SIG-M5 treated with dmso at 0.1 percent for 504 hours (cell line): Measurements from ENCODE around the gene UBE2D2.
"Not testable (repeated sequence)": the region's sequence is repeated elsewhere in the genome, so short reads cannot be mapped to it uniquely, and the experiment has no call there.

Source experiments
- DNase-seq: peaks from one replicate; lab custom pipeline; 2025; ENCODE audit not compliant: unreplicated experiment; lab: John Stamatoyannopoulos, UW

Gene UBE2D2

DNA sequence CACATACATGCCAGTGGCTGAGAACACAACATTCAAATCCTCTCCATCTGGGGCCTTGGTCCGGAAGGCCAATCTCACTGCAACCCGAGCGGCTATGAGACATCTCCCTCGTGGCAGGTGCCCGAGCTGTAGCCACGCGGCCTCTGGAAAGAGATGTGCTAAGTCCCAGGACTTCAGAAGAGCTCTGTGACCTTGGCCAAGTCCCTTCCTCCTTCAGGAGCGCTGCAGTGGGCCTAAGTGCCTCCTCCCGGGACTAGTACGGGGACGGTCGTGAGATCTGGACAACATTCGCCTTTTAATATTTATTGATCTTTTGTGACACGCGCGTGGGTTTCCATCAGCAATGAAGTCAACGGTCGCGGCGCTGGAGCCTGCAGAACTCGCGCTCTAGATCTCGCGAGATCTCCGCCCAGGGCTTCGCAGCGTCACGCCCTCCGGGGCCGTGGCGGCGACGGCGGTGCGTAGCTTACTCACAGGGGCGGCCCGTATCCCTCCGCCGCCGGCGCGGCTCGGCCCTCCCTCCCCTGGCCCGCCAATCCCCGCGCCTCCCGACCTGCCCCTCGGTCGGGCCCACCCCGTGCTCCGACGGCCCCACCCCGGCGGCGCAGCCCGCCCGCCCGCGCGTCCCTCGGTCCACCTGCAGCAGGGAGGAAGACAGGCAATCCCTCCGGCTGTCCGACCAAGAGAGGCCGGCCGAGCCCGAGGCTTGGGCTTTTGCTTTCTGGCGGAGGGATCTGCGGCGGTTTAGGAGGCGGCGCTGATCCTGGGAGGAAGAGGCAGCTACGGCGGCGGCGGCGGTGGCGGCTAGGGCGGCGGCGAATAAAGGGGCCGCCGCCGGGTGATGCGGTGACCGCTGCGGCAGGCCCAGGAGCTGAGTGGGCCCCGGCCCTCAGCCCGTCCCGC, at the start of gene UBE2D2:
Gene UBE2D2 (plus strand): TSS at position 588 of the 903 bp plus-strand sequence. CDS start 453 bp downstream, outside the sequence.
- DNase-seq, result peak; percentile 93

DNA sequence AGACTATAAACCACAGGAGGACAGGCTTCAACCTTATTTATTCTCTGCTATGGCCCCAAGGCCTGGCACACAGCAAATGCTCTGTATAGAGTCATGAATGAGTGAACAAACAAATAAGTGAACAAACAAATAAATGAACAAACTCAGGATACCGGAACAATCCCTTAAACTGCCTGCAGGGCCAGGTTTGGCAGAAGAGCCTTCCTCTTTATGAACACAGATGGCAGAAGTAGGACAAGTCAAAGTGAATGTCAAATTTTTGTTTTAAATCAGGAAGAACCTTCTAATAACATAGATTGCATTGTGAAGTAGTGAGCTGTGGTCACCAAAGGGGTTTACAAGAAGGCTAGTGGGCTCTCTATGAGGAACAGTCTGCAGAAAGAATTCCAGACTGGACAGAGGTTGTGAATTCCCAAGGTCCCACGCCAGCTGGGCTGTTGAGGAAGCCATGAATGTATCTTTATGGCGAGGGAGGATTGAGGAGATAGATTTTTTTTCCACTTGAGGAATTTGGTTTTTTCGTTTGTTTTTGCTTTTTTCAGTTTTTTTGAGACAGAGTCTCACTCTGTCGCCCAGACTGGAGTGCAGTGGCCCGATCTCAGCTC, 48.3 kb upstream of the UBE2D2 start:
- no peak for DNase-seq

- DNase-seq, result peak; percentile 75
Observed at GRCh38 chr5:139513434-139513833, 47.7 kb upstream of the UBE2D2 start.

DNA sequence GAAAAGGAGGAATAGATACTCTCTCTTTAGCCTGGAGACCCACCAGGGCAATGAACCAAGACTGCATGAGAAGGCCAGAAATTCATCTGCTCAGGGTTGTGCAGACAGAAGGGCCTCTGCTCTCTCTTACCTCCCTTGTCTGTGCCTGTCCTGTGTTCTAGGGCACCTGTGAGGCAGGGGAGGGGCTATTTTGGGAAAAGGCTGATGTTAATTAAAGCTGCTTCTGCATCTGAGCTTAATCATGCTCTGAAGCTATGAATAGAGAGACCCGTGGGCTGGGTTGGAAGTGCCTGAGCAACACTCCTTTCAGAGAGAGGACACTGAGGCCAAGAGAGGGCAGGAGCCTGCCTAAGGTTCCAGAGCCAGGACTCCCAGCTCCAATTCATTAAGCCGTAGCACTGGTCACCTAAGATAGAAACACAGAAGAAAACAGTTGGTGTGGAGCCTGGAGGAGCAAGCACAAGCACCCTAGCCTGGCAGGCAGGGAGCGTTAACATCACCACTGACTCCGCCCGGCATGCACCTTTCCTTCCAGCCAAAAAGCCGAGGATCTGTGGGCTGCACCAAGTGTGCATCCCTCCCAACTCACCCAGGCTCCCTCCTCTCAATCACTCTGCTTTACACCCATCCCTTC, 47.2 kb upstream of the UBE2D2 start:
- DNase-seq, result no peak

GRCh38 chr5:139514486-139514856, 46.7 kb upstream of the UBE2D2 start:
- no peak for DNase-seq

- peak; percentile 67 for DNase-seq
Observed at GRCh38 chr5:139517683-139518564, 43.2 kb upstream of the UBE2D2 start.

GRCh38 chr5:139523635-139524445, 37.3 kb upstream of the UBE2D2 start:
- DNase-seq, result no peak

- DNase-seq, result no peak
Observed at GRCh38 chr5:139524446-139524845, 36.7 kb upstream of the UBE2D2 start.

- DNase-seq, result no peak
Observed at GRCh38 chr5:139524940-139525585, 36.1 kb upstream of the UBE2D2 start.

GRCh38 chr5:139525586-139526308, 35.4 kb upstream of the UBE2D2 start:
- DNase-seq, result not testable (repeated sequence)

DNA sequence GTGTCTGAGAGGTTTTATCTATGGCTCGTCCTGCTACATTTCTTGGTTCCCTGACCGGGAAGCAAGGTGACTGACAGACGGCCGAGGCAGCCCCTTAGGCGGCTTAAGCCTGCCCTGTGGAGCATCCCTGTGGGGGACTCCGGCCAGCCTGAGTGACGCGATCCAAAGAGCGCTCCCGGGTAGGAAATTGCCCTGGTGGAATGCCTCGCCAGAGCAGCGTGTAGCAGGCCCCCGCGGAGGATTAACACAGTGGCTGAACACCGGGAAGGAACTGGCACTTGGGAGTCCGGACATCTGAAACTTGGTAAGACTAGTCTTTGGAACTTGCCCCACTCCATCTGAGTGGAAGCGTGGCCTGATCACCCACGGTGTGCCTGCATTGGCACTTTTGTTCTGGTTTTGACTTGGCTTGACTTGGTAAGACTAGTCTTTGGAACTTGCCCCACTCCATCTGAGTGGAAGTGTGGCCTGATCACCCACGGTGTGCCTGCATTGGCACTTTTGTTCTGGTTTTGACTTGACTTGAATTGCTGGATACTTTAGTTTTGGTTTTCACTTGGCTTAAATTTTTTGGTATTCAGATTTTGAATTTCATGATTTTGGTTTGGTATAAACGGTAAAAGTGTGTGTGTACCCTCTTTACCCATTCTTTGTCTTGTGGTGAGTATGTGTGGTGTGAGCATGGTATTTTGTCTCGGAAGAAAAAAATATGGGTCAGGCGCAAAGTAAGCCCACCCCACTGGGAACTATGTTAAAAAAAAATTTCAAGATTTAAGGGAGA, 34.6 kb upstream of the UBE2D2 start:
- not testable (repeated sequence) for DNase-seq

- DNase-seq, result not testable (repeated sequence)
Observed at GRCh38 chr5:139527090-139527470, 34.1 kb upstream of the UBE2D2 start.

DNA sequence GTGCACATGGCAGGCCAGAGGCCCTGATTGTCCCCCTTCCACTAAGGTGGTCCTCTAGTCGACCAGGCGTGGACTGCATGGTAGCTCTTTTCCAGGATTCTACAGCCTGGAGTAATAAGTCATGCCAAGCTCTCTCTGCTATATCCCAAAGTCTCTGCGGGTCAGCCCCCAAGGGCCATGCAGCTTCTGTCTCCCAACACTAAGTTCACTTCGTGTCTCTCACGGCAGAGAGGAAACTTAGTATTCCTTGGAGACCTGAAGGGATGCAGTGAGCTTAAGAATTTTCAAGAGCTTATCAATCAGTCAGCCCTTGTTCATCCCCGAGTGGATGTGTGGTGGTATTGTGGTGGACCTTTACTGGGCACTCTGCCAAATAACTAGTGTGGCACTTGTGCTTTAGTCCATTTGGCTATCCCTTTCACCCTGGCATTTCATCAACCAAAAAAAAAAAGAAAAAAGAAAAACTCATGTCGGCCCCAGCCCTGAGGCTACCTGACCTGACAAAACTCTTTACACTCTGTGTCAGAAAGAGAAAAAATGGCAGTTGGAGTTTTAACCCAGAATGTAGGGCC, 33.2 kb upstream of the UBE2D2 start:
- not testable (repeated sequence) for DNase-seq

- DNase-seq, result not testable (repeated sequence)
Observed at GRCh38 chr5:139528695-139529094, 32.4 kb upstream of the UBE2D2 start.

DNA sequence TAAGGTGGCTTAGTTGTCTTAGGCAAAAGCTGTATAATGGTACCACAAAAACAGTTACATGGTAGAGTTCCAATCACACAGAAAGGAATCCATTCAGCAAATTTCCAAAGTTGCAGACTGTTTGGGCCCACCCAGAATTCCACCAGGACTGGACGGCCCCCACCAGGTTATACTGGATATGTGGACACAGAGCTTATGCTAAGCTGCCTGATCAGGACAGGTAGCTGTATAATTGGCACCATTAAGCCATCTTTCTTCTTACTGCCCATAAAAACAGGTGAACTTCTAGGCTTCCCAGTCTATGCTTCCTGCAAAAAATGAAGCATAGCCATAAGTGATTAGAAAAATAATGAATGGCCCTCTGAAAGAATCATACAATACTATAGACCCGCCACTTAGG, 31.1 kb upstream of the UBE2D2 start:
- not testable (repeated sequence) for DNase-seq

DNA sequence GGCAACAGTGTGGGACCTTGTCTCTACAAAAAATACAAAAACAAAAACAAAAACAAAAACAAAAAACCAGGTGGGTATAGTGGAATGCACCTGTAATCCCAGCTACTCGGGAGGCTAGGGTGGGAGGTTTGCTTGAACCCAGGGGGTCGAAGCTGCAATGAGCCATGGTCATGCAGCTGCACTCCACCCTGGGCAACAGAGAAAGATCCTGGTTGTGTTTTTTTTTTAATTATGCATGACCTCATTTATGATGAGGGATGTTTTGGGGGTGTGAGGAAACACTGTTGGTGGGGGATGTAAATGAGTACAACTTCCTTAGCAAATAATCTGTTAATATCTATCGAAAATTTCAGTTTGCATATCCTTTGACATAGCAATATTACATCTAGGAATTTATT, 29.4 kb upstream of the UBE2D2 start:
- DNase-seq, result no peak

DNA sequence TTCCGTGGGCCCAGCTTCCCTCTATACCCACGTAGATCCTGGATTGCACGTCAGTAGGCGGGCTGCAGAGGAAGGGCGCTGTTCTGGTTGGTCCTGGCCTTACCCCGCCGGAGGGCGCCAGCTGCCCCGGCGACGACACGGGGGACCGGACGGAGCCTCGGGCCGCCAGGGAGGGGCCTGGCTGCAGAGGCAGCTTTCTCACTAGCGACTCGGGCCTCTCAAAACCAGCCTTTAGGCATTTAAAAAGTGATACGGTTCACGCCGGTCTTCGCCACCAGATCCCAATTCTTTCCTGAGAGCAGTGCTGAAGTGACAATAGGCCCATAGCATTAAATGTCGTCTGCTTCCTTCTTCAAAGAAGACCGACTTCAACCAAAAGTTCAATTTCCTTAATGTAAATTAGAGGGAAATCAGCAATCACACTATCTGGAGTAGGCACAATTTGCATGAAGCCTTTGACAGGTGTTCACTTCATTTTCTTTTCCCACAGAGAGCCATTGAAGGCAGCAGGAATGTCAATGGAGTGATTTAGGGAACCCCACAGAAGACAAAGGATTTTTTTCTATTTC, 17.6 kb upstream of the UBE2D2 start:
- DNase-seq, result no peak
